HepG2 (cell line): Measurements from ENCODE around the gene TTC28. TPM values are rescaled to one million over a fixed set of nuclear protein-coding genes. Genes with fewer than 3 reads are reported as not detected.
A peak's percentile ranks its signal among the peaks of the same experiment; 100 is the strongest.

ENCODE experiments used
- ATAC-seq: fragments of 200-7000 bp; cut with Tn5 transposase; 3 replicates; pipeline ENCODE4 v1.9.1; 2020; ENCODE audit warnings: mild to moderate bottlenecking, moderate library complexity
- BruUV-seq: library from RNA; stranded (reverse); fragments of 400-500 nt; replicated peaks from 2 replicates; lab custom pipeline; 2021; lab: Mats Ljungman, UMichigan
- CTCF ChIA-PET: fragments of 300-600 bp; formaldehyde crosslinking; extraction: SDS; loops from one replicate; lab custom pipeline; 2021; ENCODE audit warnings: low total read pairs, inconsistent platforms, low intra/inter-chr PET ratio; lab: Yijun Ruan, JAX
- POLR2A ChIA-PET: fragments of 350-600 bp; sonication (Branson Sonifier 250); formaldehyde crosslinking; loops from one replicate; lab custom pipeline; 2020; ENCODE audit warnings: antibody characterized with exemption, inconsistent platforms; lab: Yijun Ruan, JAX
- DNase-seq: peaks from one replicate; pipeline ENCODE4 v3.0.0-alpha.2; 2015; ENCODE audit warnings: low spot score
- FAIRE-seq: peaks from 3 replicates; lab custom pipeline; 2011; peaks lifted over from hg19 to GRCh38; lab: Jason Lieb, UNC
- H2AFZ ChIP-seq: one replicate; pipeline ENCODE4 v1.6.1; 2011; ENCODE audit warnings: low read length, inconsistent platforms
- H3K27ac ChIP-seq: fragments of 300-600 bp; 3 replicates; pipeline ENCODE4 v1.8.0; 2011; ENCODE audit warnings: mixed run types, mild to moderate bottlenecking, mixed read lengths, low read length, inconsistent platforms; ENCODE audit not compliant: insufficient read depth; ENCODE audit errors: extremely low read length
- H3K27me3 ChIP-seq, 2 experiments: fragments of 200-600 bp in 1 of 2; 2 replicates in 1 of 2; 3 replicates in 1 of 2; pipeline versions ENCODE4 v1.6.0 to v1.8.0; 2011; ENCODE audit warnings: low read length in 2 of 2, mild to moderate bottlenecking in 2 of 2, moderate library complexity in 2 of 2, inconsistent platforms in 1 of 2; ENCODE audit not compliant: insufficient read depth in 2 of 2, control insufficient read depth in 1 of 2
- H3K36me3 ChIP-seq, 2 experiments: fragments of 200-600 bp in 1 of 2; replicated peaks in 1 of 2; 2 replicates in 1 of 2; 3 replicates in 1 of 2; pipeline versions ENCODE4 v1.5.1 to v1.8.0; 2011; ENCODE audit warnings: low read length in 2 of 2, inconsistent platforms in 1 of 2; ENCODE audit not compliant: insufficient read depth in 2 of 2, control insufficient read depth in 1 of 2
- H3K4me1 ChIP-seq: 2 replicates; pipeline ENCODE4 v1.5.1; 2012; ENCODE audit warnings: low read length, inconsistent platforms; ENCODE audit not compliant: insufficient read depth
- H3K4me2 ChIP-seq: 2 replicates; pipeline ENCODE4 v1.6.0; 2011; ENCODE audit warnings: low read depth, low read length, inconsistent platforms
- H3K4me3 ChIP-seq, 3 experiments: fragments of 200-600 bp in 1 of 3; sonication (generic), shearing (Covaris generic) in 1 of 3; replicated peaks in 1 of 3; 2 replicates each; pipeline ENCODE4 v1.5.1; 2011 to 2016; ENCODE audit warnings: low read length in 3 of 3, inconsistent platforms in 2 of 3, low read depth in 2 of 3, mild to moderate bottlenecking in 2 of 3, control low read depth in 1 of 3, mixed read lengths in 1 of 3; ENCODE audit not compliant: insufficient read depth in 1 of 3
- H3K79me2 ChIP-seq: one replicate; pipeline ENCODE4 v1.6.1; 2011; ENCODE audit warnings: low read length, inconsistent platforms; ENCODE audit not compliant: insufficient read depth
- H3K9ac ChIP-seq: 2 replicates; pipeline ENCODE4 v1.6.0; 2011; ENCODE audit warnings: mild to moderate bottlenecking, low read depth, low read length, inconsistent platforms; ENCODE audit not compliant: insufficient read depth
- H3K9me3 ChIP-seq: 2 replicates; pipeline ENCODE4 v1.5.1; 2012; ENCODE audit warnings: mild to moderate bottlenecking, low read length
- H4K20me1 ChIP-seq: 2 replicates; pipeline ENCODE4 v1.6.0; 2011; ENCODE audit warnings: inconsistent platforms, mild to moderate bottlenecking, low read length, moderate library complexity; ENCODE audit not compliant: insufficient read depth
- BHLHE40 ChIP-seq: IDR thresholded peaks from 2 replicates; pipeline ENCODE4 v1.6.1; 2011; ENCODE audit warnings: low read length, improper control_type of control experiment
- CENPX ChIP-seq: sonication (generic); formaldehyde crosslinking; IDR thresholded peaks from 2 replicates; pipeline ENCODE4 v1.9.0; 2021; ENCODE audit warnings: mild to moderate bottlenecking, missing genetic modification reagents, moderate library complexity
- EHMT2 ChIP-seq: fragments of 200-600 bp; sonication (generic); IDR thresholded peaks from 2 replicates; pipeline ENCODE4 v1.7.0; 2017; ENCODE audit warnings: antibody characterized with exemption, low read depth, low read length, borderline replicate concordance
- EZH2 ChIP-seq: conservative IDR thresholded peaks from 2 replicates; pipeline ENCODE4 v1.6.1; 2012; ENCODE audit warnings: mild to moderate bottlenecking, low read depth, low read length, moderate library complexity
- FOXJ3 ChIP-seq: sonication (generic); formaldehyde crosslinking; IDR thresholded peaks from 2 replicates; pipeline ENCODE4 v1.4.0; 2020; ENCODE audit warnings: missing genetic modification reagents, mild to moderate bottlenecking, borderline replicate concordance
- GLMP ChIP-seq: sonication (generic); formaldehyde crosslinking; IDR thresholded peaks from 2 replicates; pipeline ENCODE4 v1.9.0; 2021; ENCODE audit warnings: missing genetic modification reagents, mild to moderate bottlenecking, borderline replicate concordance
- MAFK ChIP-seq, 2 experiments: IDR thresholded peaks in 1 of 2; conservative IDR thresholded peaks in 1 of 2; 2 replicates each; pipeline ENCODE4 v1.6.1; 2011; ENCODE audit warnings: improper control_type of control experiment in 2 of 2, low read length in 2 of 2
- NRL ChIP-seq: sonication (generic); formaldehyde crosslinking; IDR thresholded peaks from 2 replicates; pipeline ENCODE4 v1.5.0; 2020; ENCODE audit warnings: missing genetic modification reagents, mild to moderate bottlenecking, moderate library complexity, borderline replicate concordance
- PCBP2 ChIP-seq: fragments of 200-400 bp; formaldehyde crosslinking; optimal IDR thresholded peaks from 2 replicates; pipeline ENCODE3; 2018; ENCODE audit warnings: low read length, low read depth; ENCODE audit not compliant: poor library complexity, severe bottlenecking
- PREB ChIP-seq: sonication (generic); formaldehyde crosslinking; IDR thresholded peaks from 2 replicates; pipeline ENCODE4 v1.4.0; 2020; ENCODE audit warnings: missing genetic modification reagents
- RXRB ChIP-seq: IDR thresholded peaks from 2 replicates; pipeline ENCODE4 v1.6.1; 2016; ENCODE audit warnings: borderline replicate concordance, missing genetic modification reagents, missing compliant biosample characterization
- TBP ChIP-seq: sonication (generic); formaldehyde crosslinking; IDR thresholded peaks from 2 replicates; pipeline ENCODE4 v1.5.0; 2020; ENCODE audit warnings: missing genetic modification reagents
- ZNF557 ChIP-seq: sonication (generic); formaldehyde crosslinking; IDR thresholded peaks from 2 replicates; pipeline ENCODE4 v1.4.0; 2020; ENCODE audit warnings: missing genetic modification reagents
- ZNF879 ChIP-seq: sonication (generic); formaldehyde crosslinking; IDR thresholded peaks from 2 replicates; pipeline ENCODE4 v1.8.1; 2023; ENCODE audit warnings: missing genetic modification reagents
- WGBS: methylation state at CpG from one replicate; pipeline ENCODE4 v1.1.6; 2017; ENCODE audit warnings: low lambda C conversion rate; 5-methylcytosine and 5-hydroxymethylcytosine counted together
- in situ Hi-C: cut with HindIII; loops from 2 replicates; pipeline ENCODE4 v1.10.0; 2017; ENCODE audit warnings: low pct_unique_long_range_greater_than_20kb; ENCODE audit not compliant: extremely low pct_ligation_motif_present
- intact Hi-C: fragments of 100-400 bp; cut with micrococcal nuclease; formaldehyde crosslinking; loops from one replicate; pipeline ENCODE4 v1.10.0; 2022; ENCODE audit not compliant: unreplicated experiment
- polyA plus RNA-seq, 8 experiments: library from polyadenylated mRNA; depleted of rRNA in 3 of 8; stranded (reverse) in 7 of 8; unstranded in 1 of 8; fragments of >200 nt; fragmentation: Illumina TruSeq in 4 of 8; extraction: Trizol in 4 of 8; gene quantifications; 2 replicates each; pipeline versions ENCODE4 v1.2.1 to v1.2.3, GENCODE V29; 2011 to 2016; ENCODE audit warnings: low read depth in 4 of 8, missing spikeins in 1 of 8, mixed read lengths in 1 of 8; ENCODE audit not compliant: insufficient read depth in 1 of 8
- total RNA-seq, 5 experiments: library from RNA; depleted of rRNA; stranded (reverse); fragments of >200 nt; fragmentation: Illumina TruSeq; extraction: Trizol; gene quantifications; 2 replicates each; pipeline ENCODE4 v1.2.3, GENCODE V29; 2016; ENCODE audit warnings: low read depth in 1 of 5
- TF ChIP-seq, protein P1 (sequence below), 2 experiments: fragments of 450-650 bp in 1 of 2; sonication (generic) in 1 of 2; formaldehyde crosslinking; IDR thresholded peaks; 2 replicates each; pipeline versions ENCODE4 v1.5.0 to v1.8.0; 2020 to 2022; ENCODE audit warnings: mild to moderate bottlenecking in 1 of 2, missing genetic modification reagents in 1 of 2
- TF ChIP-seq, protein P2 (sequence below): sonication (generic); formaldehyde crosslinking; IDR thresholded peaks from 2 replicates; pipeline ENCODE4 v1.4.0; 2020; ENCODE audit warnings: missing genetic modification reagents
- TF ChIP-seq, protein P3 (sequence below): sonication (generic); formaldehyde crosslinking; IDR thresholded peaks from 2 replicates; pipeline ENCODE4 v1.5.0; 2020; ENCODE audit warnings: mild to moderate bottlenecking, missing genetic modification reagents

The TTC28 gene
- total and polyA plus RNA-seq, 2 of the 13 experiments (the other 11 are each of a cell fraction or from before 2014, with no cell fraction given) = 4.2 to 13.1 TPM

DNA sequence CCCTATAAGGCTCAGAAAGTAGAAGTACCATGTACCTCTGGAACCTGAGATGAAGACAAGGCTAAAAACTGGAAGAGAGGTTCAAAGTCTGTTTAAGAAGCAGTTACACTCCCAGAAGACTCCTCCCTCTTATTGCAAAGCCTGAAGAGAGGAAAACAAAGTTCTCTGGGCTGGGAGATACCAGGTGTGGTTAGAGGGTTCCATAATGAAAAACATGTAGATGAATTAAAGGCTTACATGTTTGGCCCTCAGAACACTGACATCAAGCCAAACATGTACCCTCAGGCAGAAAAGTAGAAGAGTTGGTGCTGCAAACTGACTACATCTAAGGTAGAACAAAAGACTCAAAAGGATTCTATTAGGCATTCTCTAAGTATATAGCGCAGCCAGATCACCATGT is 205.3 kb downstream of the TTC28 start:
- no peak overlapping the region for H2AFZ ChIP-seq
- no peaks in the 10 kb centered on the region for H3K36me3 ChIP-seq
- TF ChIP-seq FOXJ3 = no peak
- TF ChIP-seq NRL (CRISPR knock-in tag) = no peak
- TF ChIP-seq, protein P1, sequence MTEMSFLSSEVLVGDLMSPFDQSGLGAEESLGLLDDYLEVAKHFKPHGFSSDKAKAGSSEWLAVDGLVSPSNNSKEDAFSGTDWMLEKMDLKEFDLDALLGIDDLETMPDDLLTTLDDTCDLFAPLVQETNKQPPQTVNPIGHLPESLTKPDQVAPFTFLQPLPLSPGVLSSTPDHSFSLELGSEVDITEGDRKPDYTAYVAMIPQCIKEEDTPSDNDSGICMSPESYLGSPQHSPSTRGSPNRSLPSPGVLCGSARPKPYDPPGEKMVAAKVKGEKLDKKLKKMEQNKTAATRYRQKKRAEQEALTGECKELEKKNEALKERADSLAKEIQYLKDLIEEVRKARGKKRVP (CRISPR knock-in tag; IDR thresholded peaks at IDR 0.05) = no peak
- no peak for TF ChIP-seq ZNF557 (CRISPR knock-in tag)
- no peak for TF ChIP-seq EHMT2
- TF ChIP-seq ZNF879 (CRISPR knock-in tag) = no peak
- TF ChIP-seq TBP = no peak
- no peak for TF ChIP-seq CENPX (CRISPR knock-in tag)
- no peak for TF ChIP-seq BHLHE40
- TF ChIP-seq EZH2 = no peak
- no peak for TF ChIP-seq PREB
- TF ChIP-seq RXRB = no peak
- no peak for TF ChIP-seq GLMP (CRISPR knock-in tag)
- TF ChIP-seq, protein P2, sequence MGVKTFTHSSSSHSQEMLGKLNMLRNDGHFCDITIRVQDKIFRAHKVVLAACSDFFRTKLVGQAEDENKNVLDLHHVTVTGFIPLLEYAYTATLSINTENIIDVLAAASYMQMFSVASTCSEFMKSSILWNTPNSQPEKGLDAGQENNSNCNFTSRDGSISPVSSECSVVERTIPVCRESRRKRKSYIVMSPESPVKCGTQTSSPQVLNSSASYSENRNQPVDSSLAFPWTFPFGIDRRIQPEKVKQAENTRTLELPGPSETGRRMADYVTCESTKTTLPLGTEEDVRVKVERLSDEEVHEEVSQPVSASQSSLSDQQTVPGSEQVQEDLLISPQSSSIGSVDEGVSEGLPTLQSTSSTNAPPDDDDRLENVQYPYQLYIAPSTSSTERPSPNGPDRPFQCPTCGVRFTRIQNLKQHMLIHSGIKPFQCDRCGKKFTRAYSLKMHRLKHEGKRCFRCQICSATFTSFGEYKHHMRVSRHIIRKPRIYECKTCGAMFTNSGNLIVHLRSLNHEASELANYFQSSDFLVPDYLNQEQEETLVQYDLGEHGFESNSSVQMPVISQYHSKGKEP (CRISPR knock-in tag) = no peak
- TF ChIP-seq, protein P3, sequence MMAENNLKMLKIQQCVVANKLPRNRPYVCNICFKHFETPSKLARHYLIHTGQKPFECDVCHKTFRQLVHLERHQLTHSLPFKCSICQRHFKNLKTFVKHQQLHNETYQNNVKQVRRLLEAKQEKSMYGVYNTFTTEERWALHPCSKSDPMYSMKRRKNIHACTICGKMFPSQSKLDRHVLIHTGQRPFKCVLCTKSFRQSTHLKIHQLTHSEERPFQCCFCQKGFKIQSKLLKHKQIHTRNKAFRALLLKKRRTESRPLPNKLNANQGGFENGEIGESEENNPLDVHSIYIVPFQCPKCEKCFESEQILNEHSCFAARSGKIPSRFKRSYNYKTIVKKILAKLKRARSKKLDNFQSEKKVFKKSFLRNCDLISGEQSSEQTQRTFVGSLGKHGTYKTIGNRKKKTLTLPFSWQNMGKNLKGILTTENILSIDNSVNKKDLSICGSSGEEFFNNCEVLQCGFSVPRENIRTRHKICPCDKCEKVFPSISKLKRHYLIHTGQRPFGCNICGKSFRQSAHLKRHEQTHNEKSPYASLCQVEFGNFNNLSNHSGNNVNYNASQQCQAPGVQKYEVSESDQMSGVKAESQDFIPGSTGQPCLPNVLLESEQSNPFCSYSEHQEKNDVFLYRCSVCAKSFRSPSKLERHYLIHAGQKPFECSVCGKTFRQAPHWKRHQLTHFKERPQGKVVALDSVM (CRISPR knock-in tag) = no peak
- no peak for TF ChIP-seq MAFK (conservative IDR thresholded peaks at IDR 0.05 in 1 of 2, IDR thresholded peaks at IDR 0.05 in 1 of 2; ENCODE audit: low read length in 2 of 2)
- TF ChIP-seq PCBP2 = no peak
- H3K79me2 ChIP-seq = no peaks in the 10 kb centered on the region
- H3K27me3 ChIP-seq = no peaks in the 10 kb centered on the region
- intact Hi-C loops = no loop called here
- WGBS = 100% methylated on average over 1 of the region's 1 CpG
- H4K20me1 ChIP-seq = no peaks in the 10 kb centered on the region
- no peak overlapping the region for H3K4me3 ChIP-seq
- peaks cover 9% of the 10 kb centered on the region for H3K4me1 ChIP-seq
- CTCF ChIA-PET = no interaction called here
- DNase-seq (no peak), ATAC-seq (no peak), FAIRE-seq (no peak)
- BruUV-seq = no TSS peak
- H3K9ac ChIP-seq = no peak overlapping the region
- in situ Hi-C loops = no loop called here
- peak overlapping the region; percentile 24; the same call in 1 of the 2 replicates for H3K4me2 ChIP-seq
- no peak overlapping the region for H3K27ac ChIP-seq
- H3K9me3 ChIP-seq = no peaks in the 10 kb centered on the region
- POLR2A ChIA-PET = no interaction called here
